Cardiac muscle cell (in vitro differentiated cells and primary cell): Measurements from ENCODE around the gene NCKAP5L. TPM values are rescaled to one million over a fixed set of nuclear protein-coding genes. Genes with fewer than 3 reads are reported as not detected.
A peak's percentile ranks its signal among the peaks of the same experiment; 100 is the strongest.

Source experiments
- DNase-seq, 2 donors: peaks; one replicate each; pipeline versions ENCODE4 v3.0.0 to v3.0.0-alpha.2; 2010 to 2017; ENCODE audit warnings: low read depth in 1 of 2, low spot score in 1 of 2
- H3K27ac ChIP-seq: fragments of 200-600 bp; sonication (generic); 2 replicates; pipeline ENCODE4 v1.5.1; 2016
- H3K27me3 ChIP-seq: fragments of 200-600 bp; sonication (generic); 2 replicates; pipeline ENCODE4 v1.6.0; 2016; ENCODE audit warnings: control low read depth
- H3K36me3 ChIP-seq: fragments of 200-600 bp; sonication (generic); 2 replicates; pipeline ENCODE4 v1.5.1; 2016; ENCODE audit warnings: control low read depth
- H3K4me1 ChIP-seq: fragments of 200-600 bp; sonication (generic); 2 replicates; pipeline ENCODE4 v1.8.1; 2017; ENCODE audit warnings: low read depth, mild to moderate bottlenecking, mixed run types
- H3K4me3 ChIP-seq: fragments of 200-600 bp; sonication (generic); 2 replicates; pipeline ENCODE4 v1.5.1; 2016; ENCODE audit warnings: mild to moderate bottlenecking
- H3K9me3 ChIP-seq: fragments of 200-600 bp; sonication (generic); 2 replicates; pipeline ENCODE4 v1.5.1; 2017; ENCODE audit warnings: low read depth, mild to moderate bottlenecking, control low read depth
- CTCF ChIP-seq: IDR thresholded peaks from 2 replicates; pipeline ENCODE4 v1.5.1; 2012; ENCODE audit warnings: low read depth, mild to moderate bottlenecking, low read length
- polyA plus RNA-seq: library from polyadenylated mRNA; unstranded; fragments of >200 nt; fragmentation: Nextera tagmentation; extraction: Ambion mirVana; gene quantifications from 2 replicates; pipeline ENCODE4 v1.2.1, GENCODE V29; 2016
- total RNA-seq: library from RNA; depleted of rRNA; stranded (reverse); fragments of >200 nt; gene quantifications from 2 replicates; pipeline ENCODE4 v1.2.3, GENCODE V29; 2016

Gene NCKAP5L
- total and polyA plus RNA-seq, 2 experiments from 2014 or later: 32.0 to 61.1 TPM

- Histone ChIP-seq H3K27ac (peak overlapping the region; percentile 87), H3K9me3 (no peaks in the 10 kb centered on the region), H3K36me3 (no peaks in the 10 kb centered on the region), H3K4me1 (peaks cover 34% of the 10 kb centered on the region), H3K27me3 (no peaks in the 10 kb centered on the region), H3K4me3 (no peak overlapping the region)
- TF ChIP-seq CTCF: no peak
- no peak for DNase-seq
These were observed 41.7 kb upstream of the NCKAP5L start for GRCh38 chr12:49869816-49870500.

DNA sequence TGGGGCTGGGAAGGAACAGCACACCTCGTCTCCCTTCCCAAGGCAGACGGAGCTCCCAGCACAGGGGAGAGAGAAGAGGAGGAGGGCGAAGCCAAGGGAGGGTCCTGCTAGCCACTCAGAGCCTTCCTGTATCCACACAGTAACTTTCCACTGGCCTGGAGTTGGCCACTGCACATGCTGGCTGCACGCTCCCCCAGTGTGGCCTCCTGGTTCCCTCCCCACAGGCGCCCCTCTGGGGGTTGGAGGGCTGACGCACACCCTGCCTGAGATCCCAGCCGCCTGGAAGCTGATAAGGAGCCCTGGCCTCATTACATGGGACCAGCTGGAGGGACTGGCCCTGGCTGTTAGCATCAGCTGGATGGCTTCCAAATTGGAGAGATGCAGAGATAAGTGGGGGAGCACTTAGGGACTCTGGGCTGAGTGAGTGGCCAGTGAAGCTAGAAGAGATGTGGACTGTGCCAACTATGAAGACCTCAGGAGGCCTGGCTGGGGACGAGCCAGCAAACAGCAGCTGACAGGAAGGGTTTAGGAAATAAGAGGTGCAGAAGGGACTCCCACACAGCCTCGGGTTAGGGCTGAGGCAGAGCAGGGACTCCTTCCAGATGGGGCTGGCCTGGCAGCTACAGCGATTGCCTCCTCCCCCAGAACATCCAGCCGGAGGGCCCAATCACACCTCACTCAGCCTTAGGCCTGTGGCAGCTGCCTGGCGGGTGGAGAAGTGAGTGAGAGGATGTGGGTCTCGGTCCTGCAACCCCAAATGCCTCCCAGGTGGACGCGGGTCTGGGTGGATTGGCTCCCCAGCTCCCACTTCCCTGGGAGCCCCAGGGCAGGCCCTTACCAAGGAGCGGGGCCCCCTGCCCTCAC is 41.0 kb upstream of the NCKAP5L start:
- no peaks in the 10 kb centered on the region for H3K27me3 ChIP-seq
- H3K9me3 ChIP-seq: no peaks in the 10 kb centered on the region
- no peak overlapping the region for H3K4me3 ChIP-seq
- TF ChIP-seq CTCF: no peak
- peak overlapping the region; percentile 87 for H3K27ac ChIP-seq
- peaks cover 29% of the 10 kb centered on the region for H3K4me1 ChIP-seq
- DNase-seq: peak; percentile 95 to 100
- no peaks in the 10 kb centered on the region for H3K36me3 ChIP-seq

- H3K27me3 ChIP-seq: no peaks in the 10 kb centered on the region
- H3K4me1 ChIP-seq: peaks cover 27% of the 10 kb centered on the region
- DNase-seq: no peak
- H3K9me3 ChIP-seq: no peaks in the 10 kb centered on the region
- TF ChIP-seq CTCF: no peak
- H3K36me3 ChIP-seq: no peaks in the 10 kb centered on the region
- peak overlapping the region; percentile 87 for H3K27ac ChIP-seq
- H3K4me3 ChIP-seq: no peak overlapping the region
These were observed 40.2 kb upstream of the NCKAP5L start for GRCh38 chr12:49868449-49868848.

DNA sequence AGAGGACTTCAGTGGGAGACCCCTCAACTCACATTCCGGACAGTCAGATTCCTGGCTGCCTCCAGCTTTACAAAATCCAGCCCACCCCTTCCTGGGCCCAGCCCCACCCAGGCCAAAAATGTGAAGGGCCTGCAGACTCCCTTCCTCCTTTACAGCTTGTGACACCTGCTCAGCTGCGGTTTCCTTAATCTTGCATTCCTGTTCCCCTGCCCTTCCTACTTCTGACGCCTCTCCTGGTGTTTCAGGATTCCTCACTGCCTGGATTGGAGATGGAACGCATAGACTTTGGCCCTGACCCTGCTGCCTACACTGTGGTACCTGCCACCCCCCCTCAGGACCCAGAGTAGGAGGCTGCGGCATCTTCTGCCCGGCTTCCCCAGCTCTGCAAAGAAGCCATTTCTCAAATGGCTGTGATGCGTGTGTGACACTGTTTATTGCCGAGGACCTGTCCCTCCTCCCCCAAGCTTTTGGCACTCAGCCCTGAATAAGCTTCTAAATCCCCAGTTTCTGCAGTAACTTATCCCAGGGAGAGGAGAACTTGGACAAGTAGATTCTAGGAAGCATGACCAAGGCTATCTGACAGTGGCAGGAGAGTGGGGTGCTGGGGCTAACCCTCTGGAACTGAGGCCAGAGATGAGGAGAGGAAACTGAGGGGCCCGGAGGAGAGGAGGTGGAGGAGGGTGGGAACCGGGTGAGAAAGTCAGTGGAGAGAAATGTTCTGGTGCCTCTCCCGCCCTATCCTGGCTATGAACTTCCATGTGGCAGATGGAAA is 39.5 kb upstream of the NCKAP5L start:
- no peak for TF ChIP-seq CTCF
- Histone ChIP-seq H3K4me1 (peaks cover 27% of the 10 kb centered on the region), H3K36me3 (no peaks in the 10 kb centered on the region), H3K27ac (peak overlapping the region; percentile 87), H3K4me3 (no peak overlapping the region), H3K27me3 (no peaks in the 10 kb centered on the region), H3K9me3 (no peaks in the 10 kb centered on the region)
- DNase-seq: peak in 1 of 2 donors; percentile 57

GRCh38 chr12:49866859-49867569 is 38.8 kb upstream of the NCKAP5L start:
- Histone ChIP-seq H3K9me3 (no peaks in the 10 kb centered on the region), H3K36me3 (no peaks in the 10 kb centered on the region), H3K27ac (no peak overlapping the region), H3K4me1 (peaks cover 27% of the 10 kb centered on the region), H3K4me3 (no peak overlapping the region), H3K27me3 (no peaks in the 10 kb centered on the region)
- TF ChIP-seq CTCF: peak; percentile 97
- peak; percentile 68 to 80 for DNase-seq
